Liver (tissue), 9 donors: ENCODE data around the gene LRRC26. TPM values are rescaled to one million over a fixed set of nuclear protein-coding genes. Genes with fewer than 3 reads are reported as not detected.
"Not testable (repeated sequence)": the region's sequence is repeated elsewhere in the genome, so short reads cannot be mapped to it uniquely, and the experiment has no call there.

Experiments
- DNase-seq: peaks from one replicate; pipeline ENCODE4 v3.0.0-alpha.2; 2017; ENCODE audit warnings: low spot score
- H3K27ac ChIP-seq, 2 donors: one replicate each; pipeline ENCODE4 v1.7.0; 2013; ENCODE audit warnings: inconsistent platforms in 2 of 2, low read length in 2 of 2, control low read depth in 1 of 2, low read depth in 1 of 2, mild to moderate bottlenecking in 1 of 2
- H3K27me3 ChIP-seq, 4 donors: one replicate each; pipeline versions ENCODE4 v1.6.1 to v1.7.0; 2013; ENCODE audit warnings: low read length in 3 of 4, inconsistent platforms in 1 of 4, mild to moderate bottlenecking in 1 of 4, moderate library complexity in 1 of 4; ENCODE audit not compliant: control insufficient read depth in 4 of 4, insufficient read depth in 4 of 4
- H3K36me3 ChIP-seq, 4 donors: one replicate each; pipeline versions ENCODE4 v1.6.1 to v1.7.0; 2013; ENCODE audit warnings: low read length in 3 of 4, mild to moderate bottlenecking in 3 of 4, low read depth in 1 of 4, moderate library complexity in 1 of 4; ENCODE audit not compliant: control insufficient read depth in 4 of 4, insufficient read depth in 3 of 4
- H3K4me1 ChIP-seq, 4 donors: one replicate each; pipeline versions ENCODE4 v1.6.1 to v1.7.0; 2013; ENCODE audit warnings: low read length in 3 of 4, mild to moderate bottlenecking in 3 of 4, moderate library complexity in 1 of 4; ENCODE audit not compliant: control insufficient read depth in 4 of 4, insufficient read depth in 4 of 4
- H3K4me3 ChIP-seq, 3 donors: one replicate each; pipeline versions ENCODE4 v1.6.1 to v1.7.0; 2013; ENCODE audit warnings: low read length in 3 of 3, control low read depth in 1 of 3, low read depth in 1 of 3, mild to moderate bottlenecking in 1 of 3
- H3K9ac ChIP-seq, 2 donors: one replicate each; pipeline ENCODE4 v1.7.0; 2013; ENCODE audit warnings: low read length in 2 of 2, mild to moderate bottlenecking in 2 of 2, moderate library complexity in 2 of 2, control low read depth in 1 of 2, low read depth in 1 of 2
- H3K9me3 ChIP-seq, 4 donors: one replicate each; pipeline versions ENCODE4 v1.6.1 to v1.7.0; 2013; ENCODE audit warnings: low read length in 3 of 4; ENCODE audit not compliant: control insufficient read depth in 4 of 4
- FOXA1 ChIP-seq: IDR thresholded peaks from 2 replicates; pipeline ENCODE4 v1.6.1; 2016; ENCODE audit warnings: antibody characterized with exemption
- GABPA ChIP-seq, 2 donors: IDR thresholded peaks in 1 of 2; conservative IDR thresholded peaks in 1 of 2; 2 replicates each; pipeline ENCODE4 v1.6.1; 2016; ENCODE audit warnings: antibody characterized with exemption in 2 of 2, mild to moderate bottlenecking in 1 of 2, moderate library complexity in 1 of 2
- HNF4A ChIP-seq, 2 donors: conservative IDR thresholded peaks; 2 replicates each; pipeline ENCODE4 v1.6.1; 2016; ENCODE audit warnings: antibody characterized with exemption in 2 of 2, mild to moderate bottlenecking in 2 of 2
- HNF4G ChIP-seq: IDR thresholded peaks from 2 replicates; pipeline ENCODE4 v1.6.1; 2016; ENCODE audit warnings: antibody characterized with exemption
- JUND ChIP-seq, 2 donors: IDR thresholded peaks; 2 replicates each; pipeline ENCODE4 v1.6.1; 2016; ENCODE audit warnings: antibody characterized with exemption in 2 of 2
- RXRA ChIP-seq, 2 donors: IDR thresholded peaks; 2 replicates each; pipeline ENCODE4 v1.6.1; 2017 to 2018; ENCODE audit warnings: antibody characterized with exemption in 2 of 2, mild to moderate bottlenecking in 1 of 2
- YY1 ChIP-seq: IDR thresholded peaks from 2 replicates; pipeline ENCODE4 v1.6.1; 2016; ENCODE audit warnings: antibody characterized with exemption, mild to moderate bottlenecking
- WGBS: extraction: QIAGEN DNeasy Blood & Tissue Kit; methylation state at CpG from one replicate; pipeline ENCODE4 v1.1.7; 2013; 5-methylcytosine and 5-hydroxymethylcytosine counted together
- polyA plus RNA-seq, 2 donors: library from polyadenylated mRNA; stranded (reverse) in 1 of 2; unstranded in 1 of 2; fragments of 200-250 nt in 1 of 2; fragments of >200 nt in 1 of 2; fragmentation: Nextera tagmentation in 1 of 2; extraction: Ambion mirVana in 1 of 2; gene quantifications; one replicate each; pipeline versions ENCODE4 v1.2.1 to v1.2.3, GENCODE V29; 2013 to 2015
- total RNA-seq, 2 donors: library from RNA; depleted of rRNA; stranded (reverse); fragments of >200 nt; gene quantifications; one replicate each; pipeline ENCODE4 v1.2.3, GENCODE V29; 2014
- TF ChIP-seq, protein P1 (sequence below): IDR thresholded peaks from 2 replicates; pipeline ENCODE4 v1.6.1; 2016; ENCODE audit warnings: antibody characterized with exemption
- TF ChIP-seq, protein P2 (sequence below): IDR thresholded peaks from 2 replicates; pipeline ENCODE4 v1.6.1; 2016; ENCODE audit warnings: antibody characterized with exemption, mild to moderate bottlenecking
- TF ChIP-seq, protein P3 (sequence below): fragments of 150-350 bp; IDR thresholded peaks from 2 replicates; pipeline ENCODE4 v1.5.1; 2017; ENCODE audit warnings: improper control_type of control experiment, low read depth, low read length; ENCODE audit not compliant: missing input control
- TF ChIP-seq, protein P4 (sequence below): IDR thresholded peaks from 2 replicates; pipeline ENCODE4 v1.6.1; 2016; ENCODE audit warnings: antibody characterized with exemption
- donor health status: healthy.
- donor health status: healthy.
- donor health status: healthy.
- donor health status: healthy.
- donor health status: healthy.

The LRRC26 gene
- total and polyA plus RNA-seq, 4 donors, result 0.09 to 0.17 TPM; not detected in 2

DNA sequence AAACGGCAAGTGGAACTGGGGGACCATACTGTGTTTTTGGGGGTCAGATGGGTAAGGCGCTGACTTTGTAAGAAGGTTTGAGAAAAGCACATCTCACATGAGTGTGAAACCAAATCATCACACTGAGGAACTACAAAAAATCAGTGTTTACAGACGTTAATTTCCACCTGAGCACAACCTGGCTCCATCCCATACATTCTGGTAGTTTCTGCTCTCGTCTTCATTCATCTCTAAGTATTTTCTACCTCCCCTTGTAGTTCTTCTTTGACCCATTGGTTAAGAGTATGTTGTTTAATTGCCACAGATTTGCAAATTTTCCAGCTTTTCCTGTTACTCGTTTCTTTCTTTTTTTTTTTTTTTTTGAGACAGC is 46.4 kb downstream of the LRRC26 start:
- TF ChIP-seq GABPA (IDR thresholded peaks at IDR 0.05 in 1 of 2, conservative IDR thresholded peaks at IDR 0.05 in 1 of 2), result no peak
- TF ChIP-seq, protein P1, sequence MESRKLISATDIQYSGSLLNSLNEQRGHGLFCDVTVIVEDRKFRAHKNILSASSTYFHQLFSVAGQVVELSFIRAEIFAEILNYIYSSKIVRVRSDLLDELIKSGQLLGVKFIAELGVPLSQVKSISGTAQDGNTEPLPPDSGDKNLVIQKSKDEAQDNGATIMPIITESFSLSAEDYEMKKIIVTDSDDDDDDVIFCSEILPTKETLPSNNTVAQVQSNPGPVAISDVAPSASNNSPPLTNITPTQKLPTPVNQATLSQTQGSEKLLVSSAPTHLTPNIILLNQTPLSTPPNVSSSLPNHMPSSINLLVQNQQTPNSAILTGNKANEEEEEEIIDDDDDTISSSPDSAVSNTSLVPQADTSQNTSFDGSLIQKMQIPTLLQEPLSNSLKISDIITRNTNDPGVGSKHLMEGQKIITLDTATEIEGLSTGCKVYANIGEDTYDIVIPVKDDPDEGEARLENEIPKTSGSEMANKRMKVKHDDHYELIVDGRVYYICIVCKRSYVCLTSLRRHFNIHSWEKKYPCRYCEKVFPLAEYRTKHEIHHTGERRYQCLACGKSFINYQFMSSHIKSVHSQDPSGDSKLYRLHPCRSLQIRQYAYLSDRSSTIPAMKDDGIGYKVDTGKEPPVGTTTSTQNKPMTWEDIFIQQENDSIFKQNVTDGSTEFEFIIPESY, result no peak
- TF ChIP-seq JUND (IDR thresholded peaks at IDR 0.05), result no peak
- TF ChIP-seq YY1, result no peak
- no peak for TF ChIP-seq HNF4G
- no peak for TF ChIP-seq FOXA1
- TF ChIP-seq RXRA (IDR thresholded peaks at IDR 0.05), result no peak
- TF ChIP-seq, protein P2, sequence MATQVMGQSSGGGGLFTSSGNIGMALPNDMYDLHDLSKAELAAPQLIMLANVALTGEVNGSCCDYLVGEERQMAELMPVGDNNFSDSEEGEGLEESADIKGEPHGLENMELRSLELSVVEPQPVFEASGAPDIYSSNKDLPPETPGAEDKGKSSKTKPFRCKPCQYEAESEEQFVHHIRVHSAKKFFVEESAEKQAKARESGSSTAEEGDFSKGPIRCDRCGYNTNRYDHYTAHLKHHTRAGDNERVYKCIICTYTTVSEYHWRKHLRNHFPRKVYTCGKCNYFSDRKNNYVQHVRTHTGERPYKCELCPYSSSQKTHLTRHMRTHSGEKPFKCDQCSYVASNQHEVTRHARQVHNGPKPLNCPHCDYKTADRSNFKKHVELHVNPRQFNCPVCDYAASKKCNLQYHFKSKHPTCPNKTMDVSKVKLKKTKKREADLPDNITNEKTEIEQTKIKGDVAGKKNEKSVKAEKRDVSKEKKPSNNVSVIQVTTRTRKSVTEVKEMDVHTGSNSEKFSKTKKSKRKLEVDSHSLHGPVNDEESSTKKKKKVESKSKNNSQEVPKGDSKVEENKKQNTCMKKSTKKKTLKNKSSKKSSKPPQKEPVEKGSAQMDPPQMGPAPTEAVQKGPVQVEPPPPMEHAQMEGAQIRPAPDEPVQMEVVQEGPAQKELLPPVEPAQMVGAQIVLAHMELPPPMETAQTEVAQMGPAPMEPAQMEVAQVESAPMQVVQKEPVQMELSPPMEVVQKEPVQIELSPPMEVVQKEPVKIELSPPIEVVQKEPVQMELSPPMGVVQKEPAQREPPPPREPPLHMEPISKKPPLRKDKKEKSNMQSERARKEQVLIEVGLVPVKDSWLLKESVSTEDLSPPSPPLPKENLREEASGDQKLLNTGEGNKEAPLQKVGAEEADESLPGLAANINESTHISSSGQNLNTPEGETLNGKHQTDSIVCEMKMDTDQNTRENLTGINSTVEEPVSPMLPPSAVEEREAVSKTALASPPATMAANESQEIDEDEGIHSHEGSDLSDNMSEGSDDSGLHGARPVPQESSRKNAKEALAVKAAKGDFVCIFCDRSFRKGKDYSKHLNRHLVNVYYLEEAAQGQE, result no peak
- TF ChIP-seq, protein P3, sequence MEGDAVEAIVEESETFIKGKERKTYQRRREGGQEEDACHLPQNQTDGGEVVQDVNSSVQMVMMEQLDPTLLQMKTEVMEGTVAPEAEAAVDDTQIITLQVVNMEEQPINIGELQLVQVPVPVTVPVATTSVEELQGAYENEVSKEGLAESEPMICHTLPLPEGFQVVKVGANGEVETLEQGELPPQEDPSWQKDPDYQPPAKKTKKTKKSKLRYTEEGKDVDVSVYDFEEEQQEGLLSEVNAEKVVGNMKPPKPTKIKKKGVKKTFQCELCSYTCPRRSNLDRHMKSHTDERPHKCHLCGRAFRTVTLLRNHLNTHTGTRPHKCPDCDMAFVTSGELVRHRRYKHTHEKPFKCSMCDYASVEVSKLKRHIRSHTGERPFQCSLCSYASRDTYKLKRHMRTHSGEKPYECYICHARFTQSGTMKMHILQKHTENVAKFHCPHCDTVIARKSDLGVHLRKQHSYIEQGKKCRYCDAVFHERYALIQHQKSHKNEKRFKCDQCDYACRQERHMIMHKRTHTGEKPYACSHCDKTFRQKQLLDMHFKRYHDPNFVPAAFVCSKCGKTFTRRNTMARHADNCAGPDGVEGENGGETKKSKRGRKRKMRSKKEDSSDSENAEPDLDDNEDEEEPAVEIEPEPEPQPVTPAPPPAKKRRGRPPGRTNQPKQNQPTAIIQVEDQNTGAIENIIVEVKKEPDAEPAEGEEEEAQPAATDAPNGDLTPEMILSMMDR, result no peak
- no peak for TF ChIP-seq HNF4A (conservative IDR thresholded peaks at IDR 0.05)
- TF ChIP-seq, protein P4, sequence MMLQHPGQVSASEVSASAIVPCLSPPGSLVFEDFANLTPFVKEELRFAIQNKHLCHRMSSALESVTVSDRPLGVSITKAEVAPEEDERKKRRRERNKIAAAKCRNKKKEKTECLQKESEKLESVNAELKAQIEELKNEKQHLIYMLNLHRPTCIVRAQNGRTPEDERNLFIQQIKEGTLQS, result no peak
- Histone ChIP-seq H3K9me3 (no peaks in the 10 kb centered on the region), H3K4me1 (peaks cover 0 to 15% (median 8%) of the 10 kb centered on the region in 4 donors), H3K27ac (no peak overlapping the region), H3K9ac (no peak overlapping the region), H3K36me3 (no peaks in the 10 kb centered on the region), H3K4me3 (no peak overlapping the region), H3K27me3 (no peaks in the 10 kb centered on the region)
- no peak for DNase-seq
- WGBS, result 80% methylated on average over 5 of the region's 5 CpGs

DNA sequence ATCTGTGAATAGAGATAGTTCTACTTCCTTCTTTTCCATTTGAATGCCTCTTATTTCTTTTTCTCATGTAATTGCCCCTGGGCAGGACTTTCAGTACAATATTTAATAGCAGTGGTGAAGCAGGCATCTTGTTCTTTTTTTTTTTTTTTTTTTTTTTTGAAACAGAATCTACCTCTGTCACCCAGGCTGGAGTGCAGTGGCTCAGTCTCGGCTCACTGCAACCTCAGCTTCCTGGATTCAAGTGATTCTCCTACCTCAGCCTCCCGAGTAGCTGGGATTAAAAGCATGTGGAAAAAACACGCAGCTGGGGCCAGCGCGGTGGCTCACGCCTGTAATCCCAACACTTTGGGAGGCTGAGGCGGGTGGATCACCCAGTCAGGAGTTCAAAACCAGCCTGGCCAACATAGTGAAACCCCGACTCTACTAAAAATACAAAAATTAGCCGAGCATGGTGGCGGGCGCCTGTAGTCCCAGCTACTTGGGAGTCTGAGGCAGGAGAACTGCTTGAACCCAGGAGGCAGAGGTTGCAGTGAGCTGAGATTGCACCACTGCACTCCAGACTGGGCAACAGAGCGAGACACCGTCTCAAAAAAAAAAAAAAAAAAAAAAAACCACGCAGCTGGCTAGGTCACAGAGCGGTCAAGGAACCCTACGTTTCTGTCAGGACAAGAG is 46.9 kb downstream of the LRRC26 start:
- H3K9ac ChIP-seq, H3K9me3 ChIP-seq, H3K36me3 ChIP-seq, H3K4me3 ChIP-seq, DNase-seq, H3K4me1 ChIP-seq, H3K27me3 ChIP-seq, H3K27ac ChIP-seq: not testable (repeated sequence)
- WGBS, result 89% methylated on average over 16 of the region's 16 CpGs

DNA sequence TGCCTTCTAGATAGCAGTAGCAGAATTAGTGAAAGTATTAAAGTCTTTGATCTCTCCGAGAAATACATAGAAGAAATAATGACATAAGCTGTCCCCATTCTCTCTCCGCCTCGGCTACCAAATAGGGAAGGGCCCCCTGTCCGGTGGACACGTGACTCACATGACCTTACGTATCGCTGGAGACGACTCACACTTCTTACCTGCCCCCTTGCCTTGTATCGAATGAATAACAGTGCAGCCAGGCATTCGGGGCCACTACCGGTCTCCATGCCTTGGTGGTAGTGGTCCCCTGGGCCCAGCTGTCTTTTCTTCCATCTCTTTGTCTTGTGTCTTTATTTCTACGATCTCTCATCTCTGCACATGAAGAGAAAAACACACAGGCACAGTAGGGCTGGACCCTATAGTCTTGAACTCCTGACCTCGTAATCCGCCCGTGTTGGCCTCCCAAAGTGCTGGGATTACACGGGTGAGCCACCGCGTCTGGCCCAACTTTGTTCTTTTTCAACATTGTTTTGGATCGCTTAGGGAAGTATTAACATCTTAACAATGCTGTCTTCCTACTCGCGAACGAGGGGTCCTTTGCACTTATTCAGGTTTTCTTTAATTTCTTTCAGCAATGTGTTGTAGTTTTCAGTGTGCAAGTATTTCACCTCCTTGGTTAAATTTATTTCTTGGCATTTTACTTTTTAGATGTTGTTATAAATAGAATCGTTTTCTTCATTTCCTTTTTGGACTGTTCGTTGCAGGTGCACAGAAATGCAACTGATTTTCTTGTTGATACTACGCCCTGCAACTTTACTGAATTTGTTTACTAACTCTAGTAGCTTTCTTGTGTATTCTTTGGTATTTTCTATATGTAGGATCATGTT is 47.7 kb downstream of the LRRC26 start:
- not testable (repeated sequence) for H3K4me3 ChIP-seq, H3K9me3 ChIP-seq, H3K4me1 ChIP-seq, H3K27me3 ChIP-seq, DNase-seq, H3K27ac ChIP-seq, H3K36me3 ChIP-seq, H3K9ac ChIP-seq
- 77% methylated on average over 25 of the region's 25 CpGs for WGBS
